Activated T-cell treated with anti-CD3 and anti-CD28 coated beads for 24 hours (primary cell): Measurements from ENCODE around the gene PPM1L.

Experiments used
- DNase-seq: peaks from one replicate; pipeline ENCODE4 v3.0.0-alpha.2; 2020; ENCODE audit warnings: low read depth

The PPM1L gene

DNA sequence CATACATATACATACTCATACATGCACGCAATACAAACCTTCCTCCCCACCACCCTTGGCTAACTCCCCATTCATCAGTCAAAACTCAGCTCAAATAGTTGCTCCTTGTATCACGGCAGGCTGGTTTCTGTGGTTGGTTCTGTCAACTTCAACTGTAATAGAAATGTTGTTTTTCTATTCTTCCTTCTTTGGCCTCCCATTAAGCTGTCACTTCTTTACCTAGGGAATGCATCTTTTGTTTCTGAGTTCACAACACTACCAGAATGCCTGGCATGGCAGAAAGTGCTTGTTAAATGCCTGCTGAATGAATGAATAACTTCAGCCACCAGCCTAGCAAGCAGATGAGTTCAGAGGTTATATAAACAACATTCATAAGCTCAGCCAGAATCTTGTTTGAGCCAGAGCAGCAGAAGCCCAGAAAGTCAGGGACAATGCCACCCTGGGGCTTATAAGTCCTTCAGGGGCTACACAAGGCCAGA, 286.0 kb downstream of the PPM1L start:
- DNase-seq = no peak

DNA sequence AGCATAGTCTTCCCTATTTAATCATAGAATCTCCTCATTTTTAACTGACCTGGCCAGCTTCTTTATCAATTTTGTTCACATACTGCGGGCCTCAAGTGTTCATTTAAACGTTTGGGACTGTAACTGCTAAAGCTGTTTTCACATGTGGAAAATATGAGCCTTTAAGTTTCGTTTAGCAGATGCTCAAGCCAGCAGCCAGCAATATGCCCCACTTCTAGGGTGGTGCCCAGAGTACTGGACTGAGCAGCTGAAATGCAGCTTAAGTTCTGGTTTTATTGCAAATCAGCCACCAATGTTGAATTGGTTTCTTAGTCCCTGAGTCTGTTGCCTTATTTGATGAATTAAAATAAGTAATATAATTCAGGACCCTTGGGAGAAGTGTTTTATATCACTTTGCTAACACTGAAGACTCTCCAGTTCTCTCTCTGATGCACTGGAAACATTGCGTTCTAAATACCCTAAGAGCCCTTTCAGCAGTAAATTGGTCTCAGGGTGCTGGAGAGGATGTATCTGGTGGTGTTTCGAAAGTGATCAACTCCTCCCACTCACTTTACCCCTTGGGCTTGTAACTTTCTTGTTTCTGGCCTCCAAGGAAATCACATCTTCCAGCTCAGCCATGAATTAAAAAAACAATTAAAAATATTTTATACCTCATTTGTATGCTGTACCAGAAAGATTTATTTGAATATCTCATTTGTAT, 287.5 kb downstream of the PPM1L start:
- no peak for DNase-seq

DNA sequence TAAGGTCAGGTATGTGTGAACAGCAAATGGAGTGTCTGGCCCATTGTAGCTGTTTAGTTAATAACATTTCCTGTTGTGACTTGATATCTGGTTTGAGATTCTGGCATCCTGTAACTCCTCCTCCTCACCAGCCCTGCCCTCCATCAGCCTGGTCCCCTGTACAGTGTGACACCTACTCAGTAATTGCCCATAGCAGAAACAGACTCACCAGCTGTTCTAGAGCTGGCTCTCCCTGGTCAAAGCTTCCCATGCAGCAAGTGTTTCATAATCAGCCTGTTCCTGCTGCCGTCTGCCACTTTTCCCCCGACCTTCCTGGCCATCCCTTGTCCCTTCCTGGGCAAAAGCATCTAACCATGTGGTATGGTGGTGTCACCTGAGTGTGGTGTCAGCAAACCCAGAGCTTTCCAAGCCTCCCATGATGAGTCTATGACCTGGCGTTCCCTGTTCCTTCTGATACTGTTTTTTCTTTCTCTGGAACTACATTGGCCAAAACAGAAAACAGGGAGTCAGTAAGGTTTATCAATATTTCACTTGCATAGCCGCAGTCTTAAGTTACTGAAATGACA, 293.7 kb downstream of the PPM1L start:
- no peak for DNase-seq

DNA sequence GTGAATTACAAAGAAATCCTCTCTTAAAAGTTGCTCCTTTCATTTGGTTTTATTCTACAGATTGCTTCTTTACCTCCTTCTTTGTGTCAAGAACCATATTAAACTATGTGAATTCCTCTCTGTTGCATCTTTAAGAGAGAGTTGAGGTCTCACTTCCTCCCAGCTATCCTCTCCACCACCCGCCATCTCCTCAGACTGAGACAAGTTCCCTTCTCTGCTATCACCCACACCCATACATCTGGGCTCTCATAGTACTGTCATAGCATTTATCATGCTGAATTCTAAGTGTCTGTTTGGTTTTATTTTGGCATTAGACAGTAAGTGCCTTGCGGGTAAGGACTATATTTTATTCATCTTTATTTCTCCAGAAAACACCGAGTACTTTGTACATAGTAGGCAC, 294.9 kb downstream of the PPM1L start:
- DNase-seq = no peak

DNA sequence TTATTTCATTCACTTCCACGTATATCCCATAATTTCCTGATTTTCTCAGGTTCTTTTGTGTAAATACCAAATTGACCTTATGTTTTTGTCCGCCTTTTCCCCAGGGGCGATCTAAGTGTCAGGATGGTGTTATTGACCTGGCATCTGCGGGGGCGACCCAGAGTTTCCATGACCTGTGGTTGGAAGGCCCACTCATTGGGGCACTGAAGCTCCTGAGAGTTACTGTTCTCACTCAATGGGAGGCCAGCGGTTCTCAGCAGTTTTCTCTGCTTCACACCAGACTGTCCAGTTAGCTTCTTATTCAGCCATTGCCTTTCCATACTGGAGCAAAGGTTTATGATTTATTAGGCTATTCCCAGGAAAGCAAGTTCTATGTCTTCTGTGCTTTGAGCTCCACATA, 295.8 kb downstream of the PPM1L start:
- DNase-seq = no peak

DNA sequence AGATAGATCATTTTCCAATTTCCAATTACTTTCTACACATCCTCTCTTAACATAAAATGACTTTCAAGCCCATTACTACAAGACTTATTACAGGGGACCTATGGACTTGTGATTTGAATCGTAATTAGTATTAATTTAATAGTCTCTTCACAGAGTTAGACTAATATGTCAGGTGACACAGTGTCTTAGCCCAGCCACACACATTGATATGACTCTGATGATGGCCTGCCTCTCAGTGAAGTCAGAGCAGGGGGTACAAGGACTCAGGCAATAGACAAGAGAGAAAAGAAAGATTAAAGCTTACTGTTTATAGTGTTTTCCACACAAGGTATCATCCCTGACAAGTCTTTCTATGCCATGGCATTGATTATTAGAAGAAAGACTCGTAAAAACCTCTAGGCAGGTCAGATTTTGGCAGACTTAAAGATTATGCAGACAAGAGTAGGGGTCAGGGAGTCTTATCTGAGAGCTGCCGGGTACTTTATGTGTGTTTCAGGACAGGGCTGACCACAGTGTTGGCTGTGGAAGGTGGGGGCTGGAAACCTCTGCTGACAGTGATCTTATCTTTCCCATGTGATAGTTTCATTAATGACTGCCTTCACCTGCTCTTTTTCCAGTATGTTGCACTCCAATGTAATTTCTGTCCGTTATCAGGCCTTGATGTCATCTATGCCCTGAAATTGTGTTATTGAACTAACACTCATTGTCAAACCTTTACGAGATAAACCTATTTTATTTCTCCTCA, 299.0 kb downstream of the PPM1L start:
- no peak for DNase-seq

DNA sequence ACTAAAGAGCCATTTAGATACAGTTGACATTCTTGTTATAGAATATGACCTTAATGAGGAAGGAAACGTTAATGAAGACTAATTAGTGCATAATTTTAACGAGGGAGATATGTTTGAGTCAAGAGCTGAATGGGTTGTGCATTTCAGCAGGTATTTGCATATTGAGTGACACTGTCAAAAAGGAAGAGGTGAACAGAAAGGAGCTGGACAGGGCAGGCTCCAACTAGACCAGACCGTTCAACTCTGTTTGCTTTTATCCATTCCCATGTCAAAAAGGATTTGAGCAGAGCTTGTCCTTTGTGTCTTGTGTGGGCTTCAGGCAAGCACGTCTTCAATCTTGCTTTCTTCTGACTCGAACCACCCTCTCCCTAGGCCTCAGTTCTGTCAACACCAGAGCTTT, 308.4 kb downstream of the PPM1L start:
- DNase-seq = no peak

DNA sequence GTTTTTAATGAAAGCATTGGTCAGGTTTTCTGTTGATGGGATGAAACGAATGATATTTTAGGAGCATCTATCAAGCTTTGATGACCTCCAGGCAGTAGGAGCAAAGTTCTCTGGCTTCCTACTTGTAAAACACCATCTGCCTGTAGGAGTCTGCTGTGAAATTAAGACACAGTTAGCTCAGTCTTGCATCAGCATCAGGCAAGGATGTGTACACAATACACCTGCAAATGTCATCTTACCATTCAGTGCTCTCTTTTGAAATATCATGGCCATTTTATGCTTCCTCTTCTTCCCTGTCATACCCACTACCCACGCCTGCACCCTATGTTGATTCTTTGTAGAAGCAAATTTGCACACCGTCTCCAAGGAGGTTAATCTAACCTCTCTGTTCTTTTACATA, 310.9 kb downstream of the PPM1L start:
- no peak for DNase-seq

DNA sequence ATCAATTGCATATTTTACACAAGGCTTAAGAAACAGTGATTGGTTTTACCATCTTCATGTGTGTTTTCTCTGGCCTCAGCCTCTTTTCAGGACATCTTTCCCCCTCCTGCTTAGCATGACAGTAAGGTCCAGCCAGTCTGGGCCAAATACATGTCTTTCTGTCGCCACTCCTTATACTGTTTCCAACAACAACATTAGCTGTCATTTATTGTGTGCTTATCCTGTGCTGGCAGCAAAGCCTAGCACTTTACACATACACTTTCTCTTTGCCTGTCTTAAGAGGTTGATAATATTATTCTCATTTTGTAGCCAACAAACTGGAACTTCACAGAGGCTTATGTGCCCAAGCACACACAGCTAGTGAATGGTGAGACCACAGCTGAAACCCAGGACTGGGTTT, 311.3 kb downstream of the PPM1L start:
- no peak for DNase-seq

DNA sequence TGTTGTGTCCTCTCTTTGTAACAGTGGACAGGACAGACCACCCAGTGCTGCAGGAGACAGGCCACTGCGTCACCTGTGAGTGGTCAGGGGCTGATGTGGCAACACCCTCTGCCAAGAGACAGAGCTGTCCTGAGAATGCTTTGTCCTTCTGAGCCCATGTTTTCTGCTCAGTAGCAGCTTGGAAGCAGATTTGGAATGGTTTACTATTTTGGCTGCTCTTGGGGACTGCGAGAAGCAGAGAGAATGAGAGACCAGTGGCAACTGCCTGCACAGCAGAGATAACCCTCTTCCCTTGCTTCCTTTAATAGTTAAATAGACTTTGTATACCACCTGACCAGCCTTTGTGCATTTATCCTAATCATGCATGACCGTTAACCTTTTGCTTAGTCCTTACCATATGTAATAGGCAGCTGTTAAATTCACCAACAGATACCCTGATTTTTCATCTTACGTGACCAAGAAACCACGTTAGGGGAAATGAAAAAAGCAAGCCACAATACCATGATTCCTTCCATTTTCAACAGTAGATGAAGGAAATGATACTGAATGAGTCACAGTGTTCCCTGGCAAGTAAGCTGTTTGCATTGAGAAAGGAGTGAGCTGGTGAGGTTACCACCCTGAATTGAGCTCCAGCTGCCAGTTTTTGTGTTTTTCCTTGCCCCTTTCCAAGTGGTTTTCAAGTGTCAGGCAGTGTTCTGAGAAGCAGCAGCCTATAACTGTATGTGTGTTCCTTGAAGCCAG, 313.6 kb downstream of the PPM1L start:
- DNase-seq = no peak

DNA sequence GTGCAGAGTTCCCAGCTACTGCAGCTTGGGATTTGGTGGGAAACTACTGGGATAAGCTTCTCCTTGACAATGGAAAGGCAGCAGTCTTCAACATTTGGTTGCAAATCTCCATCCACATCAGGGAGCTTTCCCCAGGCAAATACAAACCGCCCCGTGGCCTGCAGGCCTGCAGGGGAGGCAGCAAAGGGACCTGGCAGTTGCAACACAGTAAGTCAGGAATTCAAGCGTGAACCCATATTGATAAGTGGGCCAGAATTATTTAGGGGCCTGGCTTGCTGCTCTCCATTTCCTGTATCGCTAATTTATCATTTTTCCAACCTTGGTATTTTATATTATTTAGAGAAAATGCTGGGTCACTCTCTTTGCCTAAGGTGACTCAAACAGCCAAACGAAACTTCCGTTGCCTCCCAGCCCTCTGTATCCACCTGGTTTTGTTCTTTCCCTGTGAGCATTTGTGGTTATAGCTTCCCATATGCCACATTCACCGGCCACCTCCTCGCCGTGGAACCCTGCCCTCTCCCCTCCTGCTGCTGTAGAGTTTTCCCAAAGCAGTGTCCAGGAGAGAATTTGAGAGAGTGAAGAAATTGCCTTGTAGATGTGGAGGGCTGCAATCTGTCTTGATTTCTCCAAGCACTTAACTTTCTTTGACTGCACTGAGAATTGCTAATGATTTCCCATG, 314.4 kb downstream of the PPM1L start:
- DNase-seq = no peak

DNA sequence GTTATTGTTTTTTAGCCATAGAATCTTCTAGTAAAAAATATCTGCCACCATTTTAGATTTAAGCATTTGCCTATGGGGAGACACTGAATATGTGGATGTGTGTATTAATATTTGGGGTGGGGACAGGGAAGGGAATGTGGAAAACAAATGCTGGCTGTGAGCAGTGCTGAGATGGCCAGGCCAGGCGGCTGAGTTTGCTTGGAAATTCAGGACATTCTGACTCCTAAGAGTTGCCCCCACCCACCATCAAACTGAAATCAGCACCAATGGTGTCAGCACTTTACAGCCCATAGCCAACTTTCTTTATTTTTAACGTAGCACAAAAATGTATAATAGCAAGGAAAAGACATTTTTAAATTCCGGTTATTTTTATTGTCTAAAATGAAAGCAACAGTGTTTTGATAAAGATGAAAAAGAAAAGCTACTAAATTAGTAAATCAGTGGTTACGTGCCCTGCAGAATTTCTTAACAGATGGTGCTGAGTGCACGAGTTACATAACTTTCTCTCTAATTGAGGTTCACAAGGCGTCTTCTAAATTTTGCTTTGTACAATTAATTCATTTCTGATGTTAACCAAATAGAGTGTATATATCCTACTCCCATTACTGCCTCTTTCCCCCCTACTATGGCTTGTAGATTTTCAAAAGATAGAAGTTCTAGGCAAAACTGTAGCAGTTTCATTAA, 315.1 kb downstream of the PPM1L start:
- no peak for DNase-seq

DNA sequence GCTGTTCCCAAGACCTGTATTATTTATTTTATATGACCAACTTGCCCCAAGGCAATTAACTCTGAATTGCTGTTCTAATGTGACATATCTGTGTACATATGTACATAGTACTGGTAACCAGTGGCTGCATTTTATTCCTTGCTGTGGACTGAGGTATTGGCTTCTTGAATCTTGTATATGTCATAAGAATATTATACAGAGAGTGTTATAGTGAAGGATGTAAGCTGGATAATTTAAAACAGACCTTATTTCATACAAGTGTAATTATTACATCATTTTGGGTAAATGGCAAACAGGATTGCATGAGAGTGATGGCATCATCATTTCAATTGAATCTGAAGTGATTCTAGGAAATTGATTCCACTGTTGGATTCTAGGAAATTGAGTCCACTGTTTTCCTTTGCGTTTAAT, 316.2 kb downstream of the PPM1L start:
- DNase-seq = no peak

DNA sequence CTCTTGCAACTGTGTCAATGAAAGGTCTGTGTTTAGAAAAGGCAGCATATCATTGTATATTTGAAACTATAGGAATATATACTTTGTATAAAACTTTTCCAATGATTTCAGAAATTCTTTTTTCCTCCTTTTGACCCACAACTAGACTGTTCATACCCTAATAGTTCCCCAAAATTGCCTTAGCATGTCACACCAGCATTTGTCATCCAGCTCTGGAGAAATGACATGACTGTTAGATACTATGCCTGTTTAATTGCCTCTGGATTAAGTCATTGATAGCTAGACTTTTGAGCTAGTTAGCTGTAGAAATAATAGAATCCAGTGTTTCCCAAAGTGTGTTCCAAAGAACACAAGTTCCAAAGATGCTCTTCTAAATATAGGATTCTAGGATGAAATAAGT, 316.7 kb downstream of the PPM1L start:
- DNase-seq = no peak

DNA sequence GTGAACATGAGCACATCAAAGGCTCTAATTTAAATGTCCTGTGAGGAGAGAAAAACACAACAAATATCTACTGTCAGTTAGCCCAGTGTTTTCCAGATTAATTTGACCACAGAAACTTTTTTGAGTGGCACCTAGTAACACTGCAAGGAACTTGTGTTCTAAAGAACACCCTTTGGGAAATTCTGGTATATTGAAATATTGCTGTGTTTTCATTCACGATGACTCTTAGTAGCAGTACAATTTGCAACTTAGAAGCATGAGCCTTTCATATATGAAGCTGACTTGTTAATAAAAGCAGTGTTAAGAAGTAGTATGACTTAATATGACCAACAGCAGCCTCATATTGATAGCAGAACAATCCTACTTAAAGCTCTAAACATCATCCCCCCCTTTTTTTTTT, 317.1 kb downstream of the PPM1L start:
- DNase-seq = no peak

DNA sequence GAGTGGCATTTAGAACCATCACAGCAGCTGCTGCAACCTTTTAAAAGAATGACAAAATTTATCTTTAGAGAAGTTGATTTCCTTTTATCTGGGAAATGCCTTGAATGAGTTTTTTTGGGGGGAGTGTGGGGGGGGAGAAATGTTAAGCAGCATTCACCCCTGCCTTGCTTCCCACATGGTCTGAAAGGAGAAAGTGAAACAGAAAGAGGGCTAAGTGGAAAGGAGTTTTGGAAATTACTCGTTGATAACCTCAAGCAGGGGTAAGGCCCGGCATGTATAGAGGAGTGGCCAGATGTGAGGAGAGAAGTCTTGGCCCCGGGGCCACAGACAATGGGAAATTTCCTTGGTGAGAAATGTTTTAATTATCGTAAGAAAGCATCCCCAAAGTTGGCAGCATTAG, 325.6 kb downstream of the PPM1L start:
- no peak for DNase-seq

DNA sequence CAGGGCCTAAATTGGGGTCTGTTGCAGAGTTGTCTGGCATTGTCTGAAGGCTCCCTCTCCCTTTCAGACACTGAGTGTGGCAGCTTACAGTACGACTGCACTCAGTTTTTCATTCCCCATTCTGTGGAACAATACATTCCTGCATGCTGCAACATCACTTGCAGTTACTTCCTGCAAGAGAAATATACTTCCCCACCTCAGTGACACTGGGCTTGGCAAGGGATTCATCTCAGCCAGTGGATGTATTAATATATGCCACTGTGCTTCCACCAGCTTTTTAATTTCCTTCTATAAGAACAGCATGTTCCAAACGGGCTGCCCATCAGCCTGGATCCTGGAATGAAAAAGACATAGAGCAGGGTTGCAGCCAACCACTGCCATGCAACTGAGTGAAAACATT, 326.0 kb downstream of the PPM1L start:
- DNase-seq = no peak

DNA sequence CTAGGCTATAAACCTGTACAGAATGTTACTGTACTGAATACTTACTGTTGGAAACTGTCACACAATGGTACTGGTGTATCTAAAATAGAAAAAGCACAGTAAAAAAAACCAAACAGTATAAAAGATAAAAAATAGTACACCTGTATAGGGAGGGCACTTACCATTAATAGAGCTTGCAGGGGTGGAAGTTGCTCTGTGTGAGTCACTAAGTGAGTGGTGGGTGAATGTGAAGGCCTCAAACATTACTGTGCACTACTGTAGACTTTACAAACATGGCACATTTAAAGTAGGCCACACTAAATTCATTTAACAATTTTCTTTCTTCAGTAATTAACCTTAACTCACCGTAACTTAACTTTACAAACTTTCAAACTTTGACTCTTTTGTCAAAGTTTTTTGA, 327.1 kb downstream of the PPM1L start:
- DNase-seq = no peak

DNA sequence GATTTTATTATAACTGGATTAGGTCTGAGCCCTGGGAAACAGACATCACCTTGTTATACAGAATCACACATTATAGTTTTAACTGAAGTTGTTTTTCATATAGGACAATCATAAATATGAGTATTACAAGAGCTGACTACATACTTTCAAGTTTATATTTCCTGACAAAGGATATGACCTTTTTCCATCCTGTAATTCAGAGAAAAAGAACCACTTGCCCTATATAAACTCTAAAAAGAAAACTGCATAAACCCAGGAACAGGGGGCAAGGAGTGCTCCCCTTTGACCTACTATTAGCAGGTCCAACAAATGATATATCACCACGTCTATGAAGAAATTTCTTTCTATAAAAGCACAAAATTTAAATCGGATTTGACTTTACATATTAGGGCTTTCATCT, 328.2 kb downstream of the PPM1L start:
- no peak for DNase-seq

DNA sequence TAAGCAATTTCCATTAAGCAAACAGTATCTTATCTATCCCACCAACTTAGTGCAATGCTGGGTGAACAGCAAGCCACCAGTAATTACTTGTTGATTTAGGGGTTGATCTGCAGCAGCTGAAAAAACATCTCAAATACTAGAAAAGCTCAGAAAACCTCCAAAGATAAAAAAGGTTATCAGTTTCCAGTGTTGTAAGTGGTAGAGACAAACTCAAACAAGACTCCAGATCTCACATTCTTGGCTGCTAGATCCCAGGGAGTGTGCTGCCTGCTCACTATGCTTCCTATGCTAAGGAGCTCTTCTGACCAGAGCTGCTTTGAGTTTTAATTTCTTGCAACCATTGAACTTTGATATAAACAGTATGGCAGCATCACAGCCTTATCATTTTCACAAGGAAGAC, 337.9 kb downstream of the PPM1L start:
- DNase-seq = no peak

DNA sequence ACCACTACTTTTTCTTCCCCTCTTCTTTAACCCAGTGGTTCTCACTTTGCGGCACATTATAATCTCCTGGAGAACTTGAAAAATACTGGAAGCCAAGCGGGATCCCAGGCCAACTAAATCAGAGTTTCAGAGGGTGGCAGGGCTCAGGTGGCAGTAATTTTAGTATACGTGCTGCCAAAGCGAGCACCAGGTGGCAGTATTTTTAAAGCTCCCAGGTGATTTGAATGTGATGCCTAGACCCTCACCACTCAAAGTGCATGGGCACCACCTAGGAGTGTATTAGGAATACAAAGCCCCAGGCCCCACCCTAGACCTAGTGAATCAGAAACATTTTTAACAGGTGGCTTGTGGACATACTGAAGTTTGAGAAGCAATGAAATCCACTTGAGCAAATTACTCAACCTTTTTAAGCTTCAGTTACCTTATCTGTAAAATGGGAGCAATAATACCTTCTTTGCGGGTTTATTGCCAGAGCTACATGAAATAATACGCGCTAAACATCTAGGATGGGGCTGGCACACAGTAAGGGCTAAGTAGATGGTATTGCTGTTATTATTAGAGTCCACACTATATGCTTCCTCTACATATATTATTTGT, 340.8 kb downstream of the PPM1L start:
- DNase-seq = no peak
